ENCODE measurements around the gene PTPRH. TPM values are rescaled to one million over a fixed set of nuclear protein-coding genes. Genes with fewer than 3 reads are reported as not detected.
A peak's percentile ranks its signal among the peaks of the same experiment; 100 is the strongest.

The PTPRH gene
- polyA plus RNA-seq, 1 of the 3 experiments (the other 2 are of a cell fraction): 1.1 TPM

DNA sequence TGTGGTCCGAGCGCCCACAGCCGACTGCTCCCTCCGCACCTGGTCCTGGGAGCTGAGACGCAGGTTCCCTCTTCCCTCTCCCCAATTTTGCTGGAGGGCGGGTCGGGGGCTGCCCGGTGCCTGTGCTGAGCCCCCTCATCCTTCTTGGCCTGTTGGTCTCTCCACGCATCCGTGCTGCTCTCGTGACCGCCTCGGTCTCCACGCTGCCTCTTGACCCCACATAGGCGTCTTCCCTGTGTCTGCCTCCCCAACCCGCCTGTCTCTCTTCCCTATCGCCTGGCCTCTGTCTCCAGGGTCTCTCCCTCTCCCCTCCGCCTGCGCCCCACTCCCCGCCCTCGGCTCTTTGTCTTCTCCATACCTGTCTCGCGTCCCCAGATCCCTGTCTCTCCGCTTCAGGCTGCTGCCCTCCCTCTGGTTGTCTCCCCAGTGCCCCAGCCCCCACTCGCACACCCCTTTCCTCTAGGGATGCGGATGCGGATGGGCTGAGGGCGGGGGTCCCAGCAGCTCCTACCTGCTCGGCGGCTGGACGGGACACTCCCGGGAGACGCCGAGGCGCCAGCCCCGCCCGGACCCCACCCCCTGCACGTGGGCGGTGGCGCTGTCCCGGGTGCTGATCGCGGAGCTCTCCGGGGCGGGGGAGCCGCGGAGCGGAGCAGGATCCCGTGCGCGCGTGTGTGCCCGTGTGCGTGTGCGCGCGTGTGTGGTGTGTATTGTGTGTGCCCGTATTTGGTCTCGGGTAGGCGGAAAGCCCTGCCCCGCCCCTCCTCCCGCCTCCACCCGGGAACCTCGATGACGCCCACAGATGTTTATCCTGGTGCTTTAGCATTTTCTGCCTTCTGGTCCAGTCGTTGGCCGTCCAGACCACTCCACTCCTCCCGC lies 29.5 kb downstream of the PTPRH start, which contains the start of gene SYT5 (continued):
- TF ChIP-seq FOXM1 (IDR thresholded peaks at IDR 0.05; ENCODE audit: low read depth) (no peak), RAD21 (IDR thresholded peaks at IDR 0.05; ENCODE audit: low read length) (no peak), FOXJ3 (CRISPR knock-in tag; IDR thresholded peaks at IDR 0.05) (no peak), TCF12 (IDR thresholded peaks at IDR 0.05) (no peak), TEAD4 (IDR thresholded peaks at IDR 0.05; ENCODE audit: borderline replicate concordance, insufficient read depth) (no peak), CHD2 (IDR thresholded peaks at IDR 0.05; ENCODE audit: low read length, partially characterized antibody) (no peak), RCOR1 (IDR thresholded peaks at IDR 0.05; ENCODE audit: low read length) (no peak), EP300 (IDR thresholded peaks at IDR 0.05; ENCODE audit: borderline replicate concordance in 1 of 2, low read depth in 1 of 2, low read length in 1 of 2) (no peak), NFIC (IDR thresholded peaks at IDR 0.05; ENCODE audit: borderline replicate concordance) (no peak)
- TF ChIP-seq, protein P1, sequence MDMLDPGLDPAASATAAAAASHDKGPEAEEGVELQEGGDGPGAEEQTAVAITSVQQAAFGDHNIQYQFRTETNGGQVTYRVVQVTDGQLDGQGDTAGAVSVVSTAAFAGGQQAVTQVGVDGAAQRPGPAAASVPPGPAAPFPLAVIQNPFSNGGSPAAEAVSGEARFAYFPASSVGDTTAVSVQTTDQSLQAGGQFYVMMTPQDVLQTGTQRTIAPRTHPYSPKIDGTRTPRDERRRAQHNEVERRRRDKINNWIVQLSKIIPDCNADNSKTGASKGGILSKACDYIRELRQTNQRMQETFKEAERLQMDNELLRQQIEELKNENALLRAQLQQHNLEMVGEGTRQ (IDR thresholded peaks at IDR 0.05; ENCODE audit: borderline replicate concordance, low read depth, low read length): no peak
- TF ChIP-seq, protein P2, sequence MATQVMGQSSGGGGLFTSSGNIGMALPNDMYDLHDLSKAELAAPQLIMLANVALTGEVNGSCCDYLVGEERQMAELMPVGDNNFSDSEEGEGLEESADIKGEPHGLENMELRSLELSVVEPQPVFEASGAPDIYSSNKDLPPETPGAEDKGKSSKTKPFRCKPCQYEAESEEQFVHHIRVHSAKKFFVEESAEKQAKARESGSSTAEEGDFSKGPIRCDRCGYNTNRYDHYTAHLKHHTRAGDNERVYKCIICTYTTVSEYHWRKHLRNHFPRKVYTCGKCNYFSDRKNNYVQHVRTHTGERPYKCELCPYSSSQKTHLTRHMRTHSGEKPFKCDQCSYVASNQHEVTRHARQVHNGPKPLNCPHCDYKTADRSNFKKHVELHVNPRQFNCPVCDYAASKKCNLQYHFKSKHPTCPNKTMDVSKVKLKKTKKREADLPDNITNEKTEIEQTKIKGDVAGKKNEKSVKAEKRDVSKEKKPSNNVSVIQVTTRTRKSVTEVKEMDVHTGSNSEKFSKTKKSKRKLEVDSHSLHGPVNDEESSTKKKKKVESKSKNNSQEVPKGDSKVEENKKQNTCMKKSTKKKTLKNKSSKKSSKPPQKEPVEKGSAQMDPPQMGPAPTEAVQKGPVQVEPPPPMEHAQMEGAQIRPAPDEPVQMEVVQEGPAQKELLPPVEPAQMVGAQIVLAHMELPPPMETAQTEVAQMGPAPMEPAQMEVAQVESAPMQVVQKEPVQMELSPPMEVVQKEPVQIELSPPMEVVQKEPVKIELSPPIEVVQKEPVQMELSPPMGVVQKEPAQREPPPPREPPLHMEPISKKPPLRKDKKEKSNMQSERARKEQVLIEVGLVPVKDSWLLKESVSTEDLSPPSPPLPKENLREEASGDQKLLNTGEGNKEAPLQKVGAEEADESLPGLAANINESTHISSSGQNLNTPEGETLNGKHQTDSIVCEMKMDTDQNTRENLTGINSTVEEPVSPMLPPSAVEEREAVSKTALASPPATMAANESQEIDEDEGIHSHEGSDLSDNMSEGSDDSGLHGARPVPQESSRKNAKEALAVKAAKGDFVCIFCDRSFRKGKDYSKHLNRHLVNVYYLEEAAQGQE (IDR thresholded peaks at IDR 0.05; ENCODE audit: low read depth, low read length): peak; percentile 99
- TF ChIP-seq, protein P3, sequence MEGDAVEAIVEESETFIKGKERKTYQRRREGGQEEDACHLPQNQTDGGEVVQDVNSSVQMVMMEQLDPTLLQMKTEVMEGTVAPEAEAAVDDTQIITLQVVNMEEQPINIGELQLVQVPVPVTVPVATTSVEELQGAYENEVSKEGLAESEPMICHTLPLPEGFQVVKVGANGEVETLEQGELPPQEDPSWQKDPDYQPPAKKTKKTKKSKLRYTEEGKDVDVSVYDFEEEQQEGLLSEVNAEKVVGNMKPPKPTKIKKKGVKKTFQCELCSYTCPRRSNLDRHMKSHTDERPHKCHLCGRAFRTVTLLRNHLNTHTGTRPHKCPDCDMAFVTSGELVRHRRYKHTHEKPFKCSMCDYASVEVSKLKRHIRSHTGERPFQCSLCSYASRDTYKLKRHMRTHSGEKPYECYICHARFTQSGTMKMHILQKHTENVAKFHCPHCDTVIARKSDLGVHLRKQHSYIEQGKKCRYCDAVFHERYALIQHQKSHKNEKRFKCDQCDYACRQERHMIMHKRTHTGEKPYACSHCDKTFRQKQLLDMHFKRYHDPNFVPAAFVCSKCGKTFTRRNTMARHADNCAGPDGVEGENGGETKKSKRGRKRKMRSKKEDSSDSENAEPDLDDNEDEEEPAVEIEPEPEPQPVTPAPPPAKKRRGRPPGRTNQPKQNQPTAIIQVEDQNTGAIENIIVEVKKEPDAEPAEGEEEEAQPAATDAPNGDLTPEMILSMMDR (IDR thresholded peaks at IDR 0.05): no peak

Measured in SK-N-SH (cell line).